HG03066 (cell line): ENCODE results near the gene TOMM22.

ENCODE experiments used
- ATAC-seq: cut with Tn5 transposase; IDR thresholded peaks from one replicate; pipeline ENCODE4 v1.9.1; 2021; ENCODE audit warnings: low read depth; ENCODE audit not compliant: unreplicated experiment

The TOMM22 gene

DNA sequence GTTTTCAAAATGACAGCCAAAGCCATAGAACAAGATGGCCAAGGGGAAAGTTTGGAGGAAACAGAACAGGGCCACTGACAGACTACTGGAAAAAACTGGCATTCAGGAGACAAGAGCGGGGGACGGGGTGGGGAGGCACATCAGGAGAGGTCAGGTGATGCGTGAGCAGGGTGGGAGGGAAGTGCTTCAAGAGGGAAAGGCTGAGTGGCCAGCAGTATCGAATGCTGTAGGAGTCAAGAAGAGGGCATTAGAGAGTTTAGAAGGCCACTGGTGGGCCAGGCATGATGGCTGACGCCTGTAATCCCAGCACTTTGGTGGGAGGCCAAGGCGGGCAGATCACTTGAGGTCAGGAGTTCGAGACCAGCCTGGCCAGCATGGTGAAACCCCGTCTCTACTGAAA lies 32.2 kb downstream of the TOMM22 start:
- no peak for ATAC-seq

DNA sequence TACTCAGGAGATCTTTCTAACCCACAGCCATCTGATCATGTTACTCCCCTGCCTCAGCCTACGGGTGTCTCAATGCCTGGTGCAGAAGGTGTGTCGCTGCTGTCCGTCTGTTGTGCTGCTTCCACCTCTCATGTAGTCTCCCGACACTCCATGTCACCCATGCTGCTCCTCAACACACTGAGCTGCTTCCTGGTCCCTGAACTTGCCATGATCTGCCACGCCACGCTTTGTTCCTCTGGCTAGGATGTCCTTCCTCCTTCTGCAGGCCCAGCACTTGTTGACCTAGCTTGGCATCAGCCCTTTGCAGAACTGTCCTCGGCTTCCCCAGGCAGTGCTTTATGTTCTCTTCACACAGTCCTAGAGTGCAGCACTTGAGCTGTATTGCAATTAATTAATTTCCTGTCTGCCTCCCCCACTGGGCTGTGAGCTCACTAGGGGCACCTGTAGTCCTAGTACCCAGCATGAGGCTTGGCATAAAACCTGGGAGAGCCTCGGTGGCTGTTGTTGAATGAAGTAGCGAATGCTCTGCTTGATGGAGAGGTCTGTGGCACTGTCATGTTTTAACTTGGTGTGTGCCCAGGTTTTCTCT lies 33.5 kb downstream of the TOMM22 start:
- no peak for ATAC-seq

DNA sequence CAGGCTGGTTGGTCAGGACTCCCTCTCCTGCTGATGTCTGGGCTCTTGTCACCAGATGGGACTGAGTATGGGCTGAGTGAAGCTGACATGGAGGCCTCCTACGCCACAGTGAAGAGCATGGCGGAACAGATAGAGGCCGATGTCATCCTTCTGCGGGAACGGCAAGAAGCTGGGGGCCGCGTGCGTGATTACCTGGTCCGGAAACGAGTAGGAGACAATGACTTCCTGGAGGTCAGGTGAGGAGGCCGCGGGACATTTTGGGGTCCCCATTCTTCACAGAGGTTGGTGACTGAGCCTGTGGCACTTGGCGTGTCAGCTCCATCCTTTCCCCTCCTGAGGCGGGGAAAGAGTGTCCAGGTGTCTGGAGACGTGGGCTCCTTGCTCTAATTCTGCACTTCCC lies 34.1 kb downstream of the TOMM22 start:
- no peak for ATAC-seq

DNA sequence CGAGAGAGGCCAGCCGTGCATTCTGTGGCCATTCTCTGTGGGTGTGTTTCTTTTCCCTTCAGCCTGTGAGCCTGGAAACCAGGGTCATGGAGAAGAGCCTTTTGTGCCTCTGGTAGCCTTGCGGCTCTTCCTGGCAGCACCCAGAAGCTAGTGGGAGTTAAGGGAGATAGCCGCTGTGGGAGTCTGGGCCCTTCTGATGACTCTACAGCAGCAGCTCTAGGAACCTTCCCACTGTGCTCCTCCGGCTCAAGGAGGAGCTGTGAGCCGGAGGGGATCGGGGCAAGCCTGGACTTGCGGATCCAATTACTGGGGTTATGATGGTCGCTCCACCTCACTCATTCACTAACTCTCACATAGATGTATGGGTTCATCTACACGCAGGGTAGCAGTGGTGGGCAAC lies 34.5 kb downstream of the TOMM22 start:
- ATAC-seq = no peak

DNA sequence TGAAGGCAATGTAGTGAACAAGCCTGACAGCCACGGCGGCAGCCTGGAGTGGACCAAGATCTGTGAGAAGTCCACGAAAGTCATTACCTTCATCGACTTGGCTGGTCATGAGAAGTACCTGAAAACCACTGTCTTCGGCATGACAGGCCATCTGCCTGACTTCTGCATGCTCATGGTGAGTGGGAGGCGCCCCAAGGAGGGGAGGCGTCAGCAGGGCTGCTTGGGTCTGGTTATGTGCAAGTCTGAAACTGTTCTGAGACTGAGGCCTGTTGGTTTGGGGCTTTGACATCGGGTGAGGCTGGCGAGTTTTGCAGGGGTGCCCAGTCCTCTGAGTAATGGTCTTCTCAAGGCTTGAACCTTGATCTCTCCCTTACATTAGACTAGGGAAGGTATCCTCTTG lies 35.1 kb downstream of the TOMM22 start:
- ATAC-seq = no peak

DNA sequence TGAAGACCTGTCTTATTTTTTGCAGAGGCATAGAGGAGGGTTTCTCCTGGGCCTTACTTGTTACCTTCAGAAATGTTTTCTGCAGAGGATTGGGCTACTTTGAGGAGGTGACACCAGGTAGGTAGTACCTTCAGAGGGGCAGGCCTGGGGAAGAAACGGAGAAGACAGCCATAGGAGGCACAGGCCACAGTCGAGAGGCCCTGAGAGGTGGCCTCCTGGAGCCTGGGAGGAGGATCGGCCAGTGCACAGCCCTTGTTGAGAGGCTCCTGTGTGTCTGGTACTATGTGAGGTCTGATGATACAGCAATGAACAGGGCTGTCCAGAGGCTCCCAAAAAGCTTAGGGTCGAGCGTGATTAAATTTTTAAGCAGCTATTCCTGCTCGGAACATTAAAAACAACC lies 35.5 kb downstream of the TOMM22 start:
- ATAC-seq = no peak

DNA sequence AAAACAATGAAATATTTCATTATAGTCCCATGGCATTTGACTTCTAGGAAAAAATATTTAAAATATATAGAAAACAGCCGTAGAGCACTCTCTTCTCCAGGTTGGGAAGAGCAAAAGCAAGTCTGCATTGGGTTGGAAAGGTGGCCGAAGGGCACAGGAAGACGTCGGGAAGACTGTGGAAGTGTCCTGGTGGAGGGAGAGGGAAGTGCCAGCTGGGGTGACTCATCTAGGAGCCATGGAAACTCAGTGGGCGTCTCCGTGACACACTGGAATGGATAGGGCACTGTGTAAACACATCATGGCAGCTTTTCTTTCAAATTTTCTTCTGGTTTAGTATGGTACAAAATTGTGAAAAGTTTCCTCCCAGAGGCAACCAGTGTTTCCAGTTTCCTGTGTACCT lies 36.7 kb downstream of the TOMM22 start:
- no peak for ATAC-seq

DNA sequence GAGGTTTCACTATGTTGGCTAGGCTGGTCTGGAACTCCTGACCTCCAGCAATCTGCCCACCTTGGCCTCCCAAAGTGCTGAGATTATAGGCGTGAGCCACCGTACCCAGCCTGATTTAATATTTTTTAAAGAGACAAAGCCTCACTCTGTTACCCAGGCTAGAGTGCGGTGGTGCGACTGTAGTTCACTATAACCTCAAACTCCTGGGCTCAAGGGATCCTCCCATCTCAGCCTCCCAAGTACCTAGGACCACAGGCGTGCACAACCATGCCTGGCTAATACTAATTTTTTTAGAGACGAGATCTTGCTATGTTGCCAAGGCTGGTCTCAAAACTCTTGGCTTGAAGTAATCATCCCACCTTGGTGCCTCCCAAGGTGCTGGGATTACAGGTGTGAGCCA lies 37.4 kb downstream of the TOMM22 start:
- ATAC-seq = no peak

DNA sequence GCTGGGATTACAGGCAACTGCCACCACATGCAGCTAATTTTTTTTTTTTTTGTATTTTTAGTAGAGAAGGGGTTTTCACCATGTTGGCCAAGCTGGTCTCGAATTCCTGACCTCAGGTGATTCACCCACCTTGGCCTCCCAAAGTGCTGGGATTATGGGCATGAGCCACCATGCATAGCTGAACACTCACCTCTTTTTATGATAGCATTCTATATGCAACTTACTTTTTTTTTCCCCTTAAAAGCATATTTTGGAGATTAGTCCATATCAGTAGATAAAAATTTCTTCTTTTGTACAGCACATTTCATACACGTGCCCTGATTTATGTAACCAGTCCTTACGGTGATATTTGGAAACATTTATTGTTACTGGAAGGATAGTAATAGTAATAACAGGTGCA lies 38.6 kb downstream of the TOMM22 start:
- no peak for ATAC-seq

DNA sequence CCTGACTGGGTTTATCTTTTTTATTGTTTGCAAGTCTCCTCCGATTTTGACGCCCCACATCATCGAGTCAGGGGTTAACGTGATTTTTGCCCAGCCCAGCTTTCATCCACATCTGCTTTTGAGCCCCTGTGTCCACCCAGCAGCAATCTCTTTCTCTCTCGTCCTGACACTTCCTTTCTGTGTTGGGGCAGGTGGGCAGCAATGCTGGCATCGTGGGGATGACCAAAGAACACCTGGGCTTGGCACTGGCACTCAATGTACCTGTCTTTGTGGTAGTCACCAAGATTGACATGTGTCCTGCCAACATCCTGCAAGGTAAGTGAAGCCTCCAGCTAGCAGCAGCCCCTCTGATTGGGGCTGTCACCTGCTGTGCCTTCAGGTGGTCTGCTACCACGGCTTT lies 39.8 kb downstream of the TOMM22 start:
- no peak for ATAC-seq

DNA sequence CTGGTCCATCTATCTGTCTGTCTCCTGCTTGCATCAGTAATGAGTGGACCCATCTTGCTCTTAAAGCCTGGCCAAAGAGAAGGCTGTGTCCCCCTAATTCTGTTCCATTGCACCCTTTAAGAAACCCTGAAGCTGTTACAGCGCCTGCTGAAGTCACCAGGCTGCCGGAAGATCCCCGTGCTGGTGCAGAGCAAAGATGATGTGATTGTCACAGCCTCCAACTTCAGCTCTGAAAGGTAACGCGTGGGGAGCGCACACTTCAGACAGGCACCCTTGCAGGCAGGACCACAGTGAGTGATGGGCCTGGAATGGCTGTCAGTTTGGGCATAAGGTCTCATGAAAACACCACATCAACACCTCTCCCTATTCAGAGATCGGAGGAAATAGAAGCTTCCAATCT lies 42.4 kb downstream of the TOMM22 start:
- ATAC-seq = no peak

DNA sequence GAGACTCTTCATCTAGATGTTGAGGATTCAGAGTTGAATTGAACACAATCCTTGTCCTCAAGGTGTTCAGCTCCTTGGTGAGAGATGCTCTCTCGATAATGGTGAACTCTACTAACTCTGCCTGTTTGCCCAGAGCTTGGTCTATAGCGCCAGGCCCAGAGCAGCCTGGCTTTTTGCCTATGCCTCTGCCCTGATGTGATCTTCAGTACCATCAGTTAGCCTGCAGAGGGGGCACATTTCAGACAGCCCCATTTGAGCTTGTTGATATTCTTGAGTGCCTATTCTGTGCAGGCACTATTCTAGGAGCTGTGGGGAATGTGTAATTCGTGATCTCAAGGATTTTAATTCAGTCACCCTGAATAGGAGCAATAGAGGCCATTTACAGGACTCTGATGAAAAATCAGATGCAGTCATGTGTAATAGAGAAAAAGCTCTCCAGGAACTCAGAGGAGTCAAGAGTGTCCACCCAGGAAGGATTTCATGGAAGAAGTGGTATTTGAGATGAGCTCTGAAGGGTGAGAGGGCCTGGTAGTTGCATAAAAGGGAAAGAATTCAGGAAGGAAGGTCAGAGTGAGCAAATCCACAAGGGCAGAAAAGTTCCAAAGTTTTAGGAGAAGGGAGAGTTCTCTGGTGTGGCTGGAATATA lies 43.3 kb downstream of the TOMM22 start:
- ATAC-seq = no peak

DNA sequence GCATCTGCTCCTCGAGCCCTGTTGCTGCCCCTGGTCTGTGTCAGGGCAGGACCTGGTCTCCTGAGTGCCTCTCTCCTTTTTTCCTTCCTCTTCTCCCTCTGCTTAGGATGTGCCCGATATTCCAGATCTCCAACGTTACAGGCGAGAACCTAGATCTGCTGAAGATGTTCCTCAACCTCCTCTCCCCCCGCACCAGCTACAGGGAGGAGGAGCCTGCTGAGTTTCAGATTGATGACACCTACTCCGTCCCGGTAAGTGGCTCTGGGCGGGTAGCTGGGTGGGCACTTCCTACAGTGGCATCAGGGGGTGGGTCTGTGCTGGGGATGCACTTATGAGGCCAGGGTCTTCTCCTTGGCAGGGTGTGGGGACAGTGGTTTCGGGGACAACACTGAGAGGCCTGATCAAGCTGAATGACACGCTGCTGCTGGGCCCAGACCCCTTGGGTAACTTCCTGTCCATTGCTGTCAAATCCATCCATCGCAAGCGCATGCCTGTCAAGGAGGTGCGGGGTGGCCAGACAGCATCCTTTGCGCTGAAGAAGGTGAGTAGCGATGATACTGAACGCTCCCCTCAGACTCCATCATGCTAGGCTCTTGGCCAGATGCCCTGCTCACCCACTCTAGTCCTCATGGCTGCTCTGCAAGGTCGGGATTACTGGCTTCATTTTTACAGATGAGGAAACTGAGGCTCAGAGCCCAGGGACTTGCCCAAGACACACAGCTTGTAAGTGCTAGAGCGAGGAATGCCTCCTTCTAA lies 44.3 kb downstream of the TOMM22 start:
- ATAC-seq = no peak

DNA sequence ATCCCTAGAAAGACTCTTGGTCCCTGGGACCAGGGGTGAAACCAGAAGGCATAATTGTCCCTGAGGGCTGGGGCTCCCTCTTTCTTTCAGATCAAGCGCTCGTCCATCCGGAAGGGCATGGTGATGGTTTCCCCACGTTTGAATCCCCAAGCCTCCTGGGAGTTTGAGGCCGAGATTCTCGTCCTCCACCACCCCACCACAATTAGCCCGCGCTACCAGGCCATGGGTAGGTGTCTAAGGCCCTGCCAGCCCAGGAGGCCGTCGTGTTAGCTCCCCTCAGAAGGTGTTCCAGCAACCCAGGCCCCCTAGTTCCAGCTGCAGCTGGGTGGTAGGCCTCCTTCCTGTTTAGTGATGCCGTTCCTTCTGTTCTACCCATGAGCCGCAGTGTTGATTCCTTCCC lies 45.4 kb downstream of the TOMM22 start:
- ATAC-seq = no peak

DNA sequence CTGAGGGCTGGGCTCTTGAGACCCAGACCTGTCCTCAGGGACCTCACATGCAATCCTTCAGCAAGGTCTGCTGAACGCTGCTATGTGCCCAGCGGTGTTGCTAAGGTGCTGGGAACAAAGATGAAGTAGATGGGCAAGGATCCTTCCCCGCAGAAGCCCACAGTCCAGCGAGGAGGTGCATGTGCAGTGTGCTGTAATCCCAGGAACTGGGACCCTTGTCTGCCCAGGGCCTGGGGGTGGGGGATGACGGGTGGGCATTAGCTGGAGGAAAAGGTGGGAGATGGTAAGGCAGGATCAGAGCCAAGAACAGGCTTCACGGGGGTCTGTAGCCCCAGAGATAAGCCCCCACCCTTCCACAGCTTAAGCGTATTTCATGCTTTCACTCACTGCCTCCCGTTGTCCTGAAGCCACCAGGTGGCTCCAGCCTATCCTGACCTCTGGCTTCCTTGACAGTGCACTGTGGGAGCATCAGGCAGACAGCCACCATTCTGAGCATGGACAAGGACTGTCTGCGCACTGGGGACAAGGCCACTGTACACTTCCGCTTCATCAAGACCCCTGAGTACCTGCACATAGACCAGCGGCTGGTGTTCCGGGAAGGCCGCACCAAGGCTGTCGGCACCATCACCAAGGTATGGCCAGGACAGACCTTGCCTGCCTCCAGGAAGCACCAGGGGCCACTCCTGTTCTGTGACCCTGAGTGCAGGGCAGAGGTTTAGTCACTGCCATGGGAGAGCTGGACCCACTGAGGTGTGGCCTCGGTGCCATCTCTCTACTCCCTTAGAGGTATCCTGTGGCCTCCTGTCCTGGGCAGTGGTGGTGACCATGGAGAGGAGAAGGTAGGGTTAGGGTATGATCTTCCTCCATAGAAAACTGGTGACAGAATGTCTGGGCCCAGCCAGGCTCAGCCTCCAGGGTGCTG lies 46.0 kb downstream of the TOMM22 start:
- no peak for ATAC-seq

DNA sequence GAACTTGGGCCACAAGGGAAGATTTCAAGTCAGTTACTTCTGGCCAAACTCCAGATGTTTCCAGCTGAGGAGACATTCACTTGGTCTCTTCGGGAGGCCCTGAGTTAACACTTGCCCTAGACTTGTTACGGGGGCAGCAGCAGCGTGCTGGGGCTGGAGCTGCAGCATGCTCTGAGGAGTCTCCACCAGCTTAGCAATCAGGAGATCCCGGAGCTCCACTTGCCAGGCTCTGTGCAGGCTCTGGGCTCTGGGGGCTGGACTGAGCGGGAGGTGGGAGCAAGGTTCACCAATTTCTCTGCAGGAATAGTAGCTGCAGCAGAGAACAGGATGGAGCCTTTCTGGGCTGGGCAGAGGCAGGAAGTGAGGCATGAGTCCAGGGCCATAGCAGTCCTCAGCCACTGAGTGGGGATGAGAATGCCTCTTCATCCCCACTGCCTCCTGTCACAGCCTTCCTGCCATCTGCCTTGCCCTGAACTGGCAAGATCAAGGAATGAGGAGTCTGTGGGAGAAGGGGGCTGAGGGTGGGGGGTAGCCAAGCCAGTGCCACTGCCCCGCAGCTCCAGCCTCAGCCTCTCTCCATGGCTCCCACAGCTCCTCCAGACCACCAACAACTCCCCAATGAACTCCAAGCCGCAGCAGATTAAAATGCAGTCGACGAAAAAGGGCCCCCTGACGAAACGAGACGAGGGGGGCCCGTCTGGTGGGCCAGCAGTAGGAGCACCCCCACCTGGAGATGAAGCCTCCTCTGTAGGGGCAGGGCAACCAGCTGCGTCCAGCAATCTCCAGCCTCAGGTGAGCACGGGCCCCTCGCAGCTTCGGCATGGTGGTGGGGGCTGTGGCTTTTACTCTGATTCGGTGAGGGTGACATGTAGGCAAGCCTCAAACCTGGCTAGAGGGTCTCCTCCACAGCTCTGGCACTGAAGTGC lies 47.4 kb downstream of the TOMM22 start:
- ATAC-seq = no peak

DNA sequence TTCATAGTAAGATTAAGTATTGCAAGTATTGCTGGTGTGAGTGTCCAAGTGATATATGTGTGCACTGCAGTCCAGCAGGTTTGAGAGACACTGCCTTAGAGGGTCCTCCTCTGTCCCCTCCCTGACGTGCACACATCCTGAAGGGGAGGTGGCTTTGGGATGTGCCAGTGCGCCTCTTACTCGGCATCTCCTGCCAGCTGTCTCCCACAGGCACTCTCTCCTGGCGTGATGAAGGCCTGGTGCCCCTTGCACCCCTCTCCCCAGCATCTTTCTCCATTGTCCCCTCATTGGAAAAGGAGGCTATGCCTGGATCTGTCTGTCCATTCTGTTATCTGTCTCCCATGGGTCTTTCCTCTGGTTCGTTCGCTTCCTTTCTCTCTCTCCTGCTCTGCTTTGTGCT lies 48.2 kb downstream of the TOMM22 start:
- ATAC-seq = no peak

DNA sequence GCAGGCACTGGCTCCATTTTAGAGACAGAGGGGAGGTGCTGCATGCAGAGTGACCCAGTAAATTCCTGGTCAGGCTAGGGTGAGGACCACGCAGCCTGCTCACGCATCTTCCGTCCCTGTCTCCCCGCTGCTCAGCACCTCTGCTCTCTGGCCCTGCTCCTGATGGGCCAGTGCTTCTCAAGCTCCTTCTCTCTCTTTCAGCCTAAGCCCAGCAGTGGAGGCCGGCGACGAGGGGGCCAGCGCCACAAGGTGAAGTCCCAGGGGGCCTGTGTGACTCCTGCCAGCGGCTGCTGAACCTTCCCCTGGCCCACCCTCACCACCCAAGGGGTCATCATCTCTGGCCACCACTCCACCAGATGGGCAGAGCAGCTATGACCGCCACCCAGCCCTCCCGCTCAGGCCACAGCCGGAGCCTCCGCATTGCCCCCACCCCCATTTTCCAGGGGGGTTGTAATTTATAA lies 48.7 kb downstream of the TOMM22 start:
- ATAC-seq = no peak

DNA sequence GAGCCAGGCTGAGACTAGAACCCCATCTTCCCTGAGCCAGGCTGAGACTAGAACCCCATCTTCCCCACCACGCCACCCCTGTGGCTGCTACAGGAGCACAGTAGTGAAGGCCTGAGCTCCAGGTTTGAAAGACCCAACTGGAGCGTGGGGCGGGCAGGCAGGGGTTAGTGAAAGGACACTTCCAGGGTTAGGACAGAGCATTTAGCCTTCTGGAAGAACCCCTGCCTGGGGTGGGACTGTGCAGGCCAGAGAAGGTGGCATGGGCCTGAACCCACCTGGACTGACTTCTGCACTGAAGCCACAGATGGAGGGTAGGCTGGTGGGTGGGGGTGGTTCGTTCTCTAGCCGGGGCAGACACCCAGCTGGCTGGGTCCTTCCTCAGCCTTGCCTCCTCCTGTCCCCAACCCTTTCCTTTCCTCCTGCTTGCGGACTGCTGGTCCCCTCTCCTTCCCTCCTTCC lies 50.0 kb downstream of the TOMM22 start:
- ATAC-seq = no peak
